H1 (cell line): Measurements from ENCODE around the gene KRT76. TPM values are rescaled to one million over a fixed set of nuclear protein-coding genes. Genes with fewer than 3 reads are reported as not detected.

Source experiments
- CEBPB ChIP-seq: IDR thresholded peaks from 2 replicates; pipeline ENCODE4 v1.6.1; 2012; ENCODE audit warnings: low read depth, low read length
- CREB1 ChIP-seq: IDR thresholded peaks from 2 replicates; pipeline ENCODE4 v1.6.1; 2012; ENCODE audit warnings: inconsistent platforms
- EGR1 ChIP-seq: IDR thresholded peaks from 2 replicates; pipeline ENCODE4 v1.6.1; 2011; ENCODE audit warnings: low read depth, low read length, borderline replicate concordance
- GTF2F1 ChIP-seq: IDR thresholded peaks from 2 replicates; pipeline ENCODE4 v1.6.1; 2012; ENCODE audit warnings: low read depth, low read length, improper control_type of control experiment, borderline replicate concordance
- KDM4A ChIP-seq: IDR thresholded peaks from one replicate; pipeline ENCODE4 v1.7.1; 2012; ENCODE audit warnings: low read depth, mild to moderate bottlenecking, moderate library complexity, low read length, inconsistent platforms; ENCODE audit not compliant: severe bottlenecking
- KDM5A ChIP-seq: fragments of 200-600 bp; IDR thresholded peaks from 2 replicates; pipeline ENCODE4 v1.7.1; 2012; ENCODE audit warnings: mild to moderate bottlenecking, low read length, inconsistent platforms, mixed read lengths
- NANOG ChIP-seq: IDR thresholded peaks from 2 replicates; pipeline ENCODE4 v1.6.1; 2011; ENCODE audit warnings: low read length, low read depth, mild to moderate bottlenecking, inconsistent platforms; ENCODE audit not compliant: insufficient read depth, poor library complexity, severe bottlenecking
- POU5F1 ChIP-seq: IDR thresholded peaks from 2 replicates; pipeline ENCODE4 v1.6.1; 2011; ENCODE audit warnings: low read depth, mild to moderate bottlenecking, low read length, moderate library complexity
- RFX5 ChIP-seq: IDR thresholded peaks from 2 replicates; pipeline ENCODE4 v1.6.1; 2011; ENCODE audit warnings: low read depth, low read length, improper control_type of control experiment, borderline replicate concordance
- SP1 ChIP-seq: IDR thresholded peaks from 2 replicates; pipeline ENCODE4 v1.6.1; 2011; ENCODE audit warnings: low read depth, low read length
- SP4 ChIP-seq: IDR thresholded peaks from 2 replicates; pipeline ENCODE4 v1.6.1; 2012; ENCODE audit warnings: low read length, inconsistent platforms
- YY1 ChIP-seq: IDR thresholded peaks from 2 replicates; pipeline ENCODE4 v1.6.1; 2011; ENCODE audit warnings: low read depth, mild to moderate bottlenecking, low read length
- ZNF274 ChIP-seq: IDR thresholded peaks from 2 replicates; pipeline ENCODE4 v1.7.0; 2012; ENCODE audit warnings: low read length, borderline replicate concordance; ENCODE audit errors: extremely low read depth
- polyA plus RNA-seq, 7 experiments: library from polyadenylated mRNA; depleted of rRNA in 3 of 7; stranded (reverse) in 5 of 7; unstranded in 2 of 7; fragments of >200 nt in 5 of 7; fragments of 200-250 nt in 2 of 7; gene quantifications; 1 replicate in 5 of 7; 2 replicates in 1 of 7; 4 replicates in 1 of 7; pipeline versions ENCODE4 v1.2.1 to v1.2.3, GENCODE V29; 2011 to 2013; ENCODE audit warnings: missing spikeins in 2 of 7, mixed read lengths in 2 of 7
- total RNA-seq: library from RNA; stranded (reverse); fragmentation: NEBNext Ultra II Directional; extraction: Animal tissue kit (Norgen Biotek cat#: 25700); gene quantifications from 2 replicates; pipeline ENCODE4 v1.2.1, GENCODE V29; 2021
- TF ChIP-seq, protein P1 (sequence below): fragments of 300-600 bp; sonication (generic); IDR thresholded peaks from 2 replicates; pipeline ENCODE4 v1.7.1; 2012; ENCODE audit warnings: low read length, moderate library complexity, mild to moderate bottlenecking, inconsistent platforms; ENCODE audit not compliant: insufficient replicate concordance

Gene KRT76
- total and polyA plus RNA-seq, 2 of the 8 experiments (the other 6 are each of a cell fraction or from before 2014, with no cell fraction given): not detected

DNA sequence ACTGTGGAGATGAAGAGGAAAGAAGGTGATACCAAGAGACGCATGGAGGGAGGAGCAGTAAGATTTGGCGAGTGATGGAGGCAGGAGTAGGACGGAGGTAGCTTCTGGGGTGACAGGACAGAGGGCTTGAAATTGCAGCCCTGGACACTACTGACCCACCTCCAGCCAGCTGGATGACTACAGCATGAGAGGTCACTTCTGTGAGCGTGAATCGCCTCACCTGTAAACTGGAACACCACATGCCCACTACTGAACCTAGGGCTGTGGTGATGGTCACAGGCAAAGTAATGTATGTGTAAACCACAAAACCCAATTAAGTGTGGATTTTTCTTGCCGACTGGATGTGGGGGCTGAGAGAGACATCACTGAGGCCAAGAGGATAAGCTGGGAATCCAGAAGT lies 43.4 kb upstream of the KRT76 start (continued):
- TF ChIP-seq, protein P1, sequence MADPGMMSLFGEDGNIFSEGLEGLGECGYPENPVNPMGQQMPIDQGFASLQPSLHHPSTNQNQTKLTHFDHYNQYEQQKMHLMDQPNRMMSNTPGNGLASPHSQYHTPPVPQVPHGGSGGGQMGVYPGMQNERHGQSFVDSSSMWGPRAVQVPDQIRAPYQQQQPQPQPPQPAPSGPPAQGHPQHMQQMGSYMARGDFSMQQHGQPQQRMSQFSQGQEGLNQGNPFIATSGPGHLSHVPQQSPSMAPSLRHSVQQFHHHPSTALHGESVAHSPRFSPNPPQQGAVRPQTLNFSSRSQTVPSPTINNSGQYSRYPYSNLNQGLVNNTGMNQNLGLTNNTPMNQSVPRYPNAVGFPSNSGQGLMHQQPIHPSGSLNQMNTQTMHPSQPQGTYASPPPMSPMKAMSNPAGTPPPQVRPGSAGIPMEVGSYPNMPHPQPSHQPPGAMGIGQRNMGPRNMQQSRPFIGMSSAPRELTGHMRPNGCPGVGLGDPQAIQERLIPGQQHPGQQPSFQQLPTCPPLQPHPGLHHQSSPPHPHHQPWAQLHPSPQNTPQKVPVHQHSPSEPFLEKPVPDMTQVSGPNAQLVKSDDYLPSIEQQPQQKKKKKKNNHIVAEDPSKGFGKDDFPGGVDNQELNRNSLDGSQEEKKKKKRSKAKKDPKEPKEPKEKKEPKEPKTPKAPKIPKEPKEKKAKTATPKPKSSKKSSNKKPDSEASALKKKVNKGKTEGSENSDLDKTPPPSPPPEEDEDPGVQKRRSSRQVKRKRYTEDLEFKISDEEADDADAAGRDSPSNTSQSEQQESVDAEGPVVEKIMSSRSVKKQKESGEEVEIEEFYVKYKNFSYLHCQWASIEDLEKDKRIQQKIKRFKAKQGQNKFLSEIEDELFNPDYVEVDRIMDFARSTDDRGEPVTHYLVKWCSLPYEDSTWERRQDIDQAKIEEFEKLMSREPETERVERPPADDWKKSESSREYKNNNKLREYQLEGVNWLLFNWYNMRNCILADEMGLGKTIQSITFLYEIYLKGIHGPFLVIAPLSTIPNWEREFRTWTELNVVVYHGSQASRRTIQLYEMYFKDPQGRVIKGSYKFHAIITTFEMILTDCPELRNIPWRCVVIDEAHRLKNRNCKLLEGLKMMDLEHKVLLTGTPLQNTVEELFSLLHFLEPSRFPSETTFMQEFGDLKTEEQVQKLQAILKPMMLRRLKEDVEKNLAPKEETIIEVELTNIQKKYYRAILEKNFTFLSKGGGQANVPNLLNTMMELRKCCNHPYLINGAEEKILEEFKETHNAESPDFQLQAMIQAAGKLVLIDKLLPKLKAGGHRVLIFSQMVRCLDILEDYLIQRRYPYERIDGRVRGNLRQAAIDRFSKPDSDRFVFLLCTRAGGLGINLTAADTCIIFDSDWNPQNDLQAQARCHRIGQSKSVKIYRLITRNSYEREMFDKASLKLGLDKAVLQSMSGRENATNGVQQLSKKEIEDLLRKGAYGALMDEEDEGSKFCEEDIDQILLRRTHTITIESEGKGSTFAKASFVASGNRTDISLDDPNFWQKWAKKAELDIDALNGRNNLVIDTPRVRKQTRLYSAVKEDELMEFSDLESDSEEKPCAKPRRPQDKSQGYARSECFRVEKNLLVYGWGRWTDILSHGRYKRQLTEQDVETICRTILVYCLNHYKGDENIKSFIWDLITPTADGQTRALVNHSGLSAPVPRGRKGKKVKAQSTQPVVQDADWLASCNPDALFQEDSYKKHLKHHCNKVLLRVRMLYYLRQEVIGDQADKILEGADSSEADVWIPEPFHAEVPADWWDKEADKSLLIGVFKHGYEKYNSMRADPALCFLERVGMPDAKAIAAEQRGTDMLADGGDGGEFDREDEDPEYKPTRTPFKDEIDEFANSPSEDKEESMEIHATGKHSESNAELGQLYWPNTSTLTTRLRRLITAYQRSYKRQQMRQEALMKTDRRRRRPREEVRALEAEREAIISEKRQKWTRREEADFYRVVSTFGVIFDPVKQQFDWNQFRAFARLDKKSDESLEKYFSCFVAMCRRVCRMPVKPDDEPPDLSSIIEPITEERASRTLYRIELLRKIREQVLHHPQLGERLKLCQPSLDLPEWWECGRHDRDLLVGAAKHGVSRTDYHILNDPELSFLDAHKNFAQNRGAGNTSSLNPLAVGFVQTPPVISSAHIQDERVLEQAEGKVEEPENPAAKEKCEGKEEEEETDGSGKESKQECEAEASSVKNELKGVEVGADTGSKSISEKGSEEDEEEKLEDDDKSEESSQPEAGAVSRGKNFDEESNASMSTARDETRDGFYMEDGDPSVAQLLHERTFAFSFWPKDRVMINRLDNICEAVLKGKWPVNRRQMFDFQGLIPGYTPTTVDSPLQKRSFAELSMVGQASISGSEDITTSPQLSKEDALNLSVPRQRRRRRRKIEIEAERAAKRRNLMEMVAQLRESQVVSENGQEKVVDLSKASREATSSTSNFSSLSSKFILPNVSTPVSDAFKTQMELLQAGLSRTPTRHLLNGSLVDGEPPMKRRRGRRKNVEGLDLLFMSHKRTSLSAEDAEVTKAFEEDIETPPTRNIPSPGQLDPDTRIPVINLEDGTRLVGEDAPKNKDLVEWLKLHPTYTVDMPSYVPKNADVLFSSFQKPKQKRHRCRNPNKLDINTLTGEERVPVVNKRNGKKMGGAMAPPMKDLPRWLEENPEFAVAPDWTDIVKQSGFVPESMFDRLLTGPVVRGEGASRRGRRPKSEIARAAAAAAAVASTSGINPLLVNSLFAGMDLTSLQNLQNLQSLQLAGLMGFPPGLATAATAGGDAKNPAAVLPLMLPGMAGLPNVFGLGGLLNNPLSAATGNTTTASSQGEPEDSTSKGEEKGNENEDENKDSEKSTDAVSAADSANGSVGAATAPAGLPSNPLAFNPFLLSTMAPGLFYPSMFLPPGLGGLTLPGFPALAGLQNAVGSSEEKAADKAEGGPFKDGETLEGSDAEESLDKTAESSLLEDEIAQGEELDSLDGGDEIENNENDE: no peak
- TF ChIP-seq POU5F1 (no peak), CREB1 (no peak), EGR1 (no peak), SP1 (no peak), SP4 (no peak), NANOG (no peak), RFX5 (no peak), YY1 (no peak), CEBPB (no peak), KDM5A (no peak), GTF2F1 (no peak), ZNF274 (no peak), KDM4A (no peak)
- TF ChIP-seq, all 59 proteins: peak for 0
